Astrocyte of the cerebellum (primary cell): ENCODE data around the gene ROS1.
A peak's percentile ranks its signal among the peaks of the same experiment; 100 is the strongest.

ENCODE experiments used
- DNase-seq: peaks from one replicate; pipeline ENCODE4 v3.0.0-alpha.2; 2011; ENCODE audit warnings: low read depth
- H3K4me3 ChIP-seq: 2 replicates; pipeline ENCODE4 v1.5.1; 2011; ENCODE audit warnings: mild to moderate bottlenecking, low read depth, low read length, moderate library complexity
- in situ Hi-C: cut with HindIII; loops from 2 replicates; pipeline ENCODE4 v1.10.0; 2017; ENCODE audit warnings: low sequenced_read_pairs
- TF ChIP-seq, protein P1 (sequence below): IDR thresholded peaks from 2 replicates; pipeline ENCODE4 v1.5.1; 2012; ENCODE audit warnings: low read length, low read depth, moderate library complexity, mild to moderate bottlenecking; ENCODE audit errors: missing control alignments

Gene ROS1

DNA sequence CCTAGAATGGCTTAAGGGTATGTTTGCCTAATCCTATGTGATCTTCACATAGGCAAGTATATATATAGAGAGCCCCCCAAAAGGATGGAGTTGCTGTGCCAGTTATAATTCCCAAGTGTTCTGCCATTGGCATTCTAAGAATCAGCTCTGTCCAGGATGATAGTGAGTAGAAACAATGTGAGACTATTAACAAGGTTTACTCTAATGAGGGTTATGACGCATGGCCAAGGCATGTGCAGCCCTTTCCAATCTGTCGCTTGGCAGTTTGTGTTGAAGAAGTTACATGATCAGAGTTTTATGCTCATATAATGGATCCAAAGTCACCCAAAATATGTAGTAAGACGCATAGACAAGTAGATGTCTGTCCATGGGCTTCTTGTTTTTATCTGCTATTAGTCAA lies 126.8 kb downstream of the ROS1 start:
- in situ Hi-C loops, result no loop called here
- H3K4me3 ChIP-seq, result no peak overlapping the region
- TF ChIP-seq, protein P1, sequence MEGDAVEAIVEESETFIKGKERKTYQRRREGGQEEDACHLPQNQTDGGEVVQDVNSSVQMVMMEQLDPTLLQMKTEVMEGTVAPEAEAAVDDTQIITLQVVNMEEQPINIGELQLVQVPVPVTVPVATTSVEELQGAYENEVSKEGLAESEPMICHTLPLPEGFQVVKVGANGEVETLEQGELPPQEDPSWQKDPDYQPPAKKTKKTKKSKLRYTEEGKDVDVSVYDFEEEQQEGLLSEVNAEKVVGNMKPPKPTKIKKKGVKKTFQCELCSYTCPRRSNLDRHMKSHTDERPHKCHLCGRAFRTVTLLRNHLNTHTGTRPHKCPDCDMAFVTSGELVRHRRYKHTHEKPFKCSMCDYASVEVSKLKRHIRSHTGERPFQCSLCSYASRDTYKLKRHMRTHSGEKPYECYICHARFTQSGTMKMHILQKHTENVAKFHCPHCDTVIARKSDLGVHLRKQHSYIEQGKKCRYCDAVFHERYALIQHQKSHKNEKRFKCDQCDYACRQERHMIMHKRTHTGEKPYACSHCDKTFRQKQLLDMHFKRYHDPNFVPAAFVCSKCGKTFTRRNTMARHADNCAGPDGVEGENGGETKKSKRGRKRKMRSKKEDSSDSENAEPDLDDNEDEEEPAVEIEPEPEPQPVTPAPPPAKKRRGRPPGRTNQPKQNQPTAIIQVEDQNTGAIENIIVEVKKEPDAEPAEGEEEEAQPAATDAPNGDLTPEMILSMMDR, result no peak
- DNase-seq, result no peak

- TF ChIP-seq, protein P1, result no peak
- in situ Hi-C loops, result no loop called here
- H3K4me3 ChIP-seq, result no peak overlapping the region
- no peak for DNase-seq
Measured at GRCh38 chr6:117290173-117290846, 135.4 kb downstream of the ROS1 start.

DNA sequence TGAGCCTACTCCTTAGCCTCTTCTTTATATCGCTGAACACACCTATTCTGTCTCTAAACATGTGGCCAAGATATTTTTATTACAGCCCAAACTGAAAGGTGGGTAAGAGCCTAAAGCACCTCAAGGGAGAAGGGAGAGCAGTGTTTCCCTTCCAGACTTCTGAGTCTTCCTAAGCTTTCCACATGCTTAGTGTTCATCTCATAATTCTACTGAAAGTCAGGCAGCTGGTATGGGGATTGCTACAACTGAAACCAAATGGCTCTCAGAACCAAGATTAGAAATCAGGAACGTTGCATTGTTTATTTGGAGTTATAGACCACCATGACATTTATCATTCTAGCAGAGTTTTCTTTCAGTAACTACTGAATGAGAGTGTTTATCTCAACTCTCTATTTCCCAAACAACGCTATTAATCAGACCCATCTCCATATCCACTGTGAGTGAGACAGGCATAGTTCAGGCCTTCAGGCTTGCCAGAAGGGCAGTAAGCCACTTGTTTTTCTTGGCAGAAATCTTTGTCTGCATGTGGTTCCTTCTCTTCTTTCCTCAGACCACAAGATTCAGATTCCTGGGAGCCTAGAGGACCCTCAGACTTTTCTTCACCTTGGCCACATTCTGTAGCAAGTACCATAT lies 137.5 kb downstream of the ROS1 start:
- TF ChIP-seq, protein P1, result no peak
- in situ Hi-C loops, result no loop called here
- H3K4me3 ChIP-seq, result no peak overlapping the region
- peak; percentile 20 for DNase-seq

GRCh38 chr6:117280922-117281321 lies 144.8 kb downstream of the ROS1 start:
- DNase-seq, result no peak
- in situ Hi-C loops, result no loop called here
- no peak overlapping the region for H3K4me3 ChIP-seq
- TF ChIP-seq, protein P1, result peak; percentile 23

DNA sequence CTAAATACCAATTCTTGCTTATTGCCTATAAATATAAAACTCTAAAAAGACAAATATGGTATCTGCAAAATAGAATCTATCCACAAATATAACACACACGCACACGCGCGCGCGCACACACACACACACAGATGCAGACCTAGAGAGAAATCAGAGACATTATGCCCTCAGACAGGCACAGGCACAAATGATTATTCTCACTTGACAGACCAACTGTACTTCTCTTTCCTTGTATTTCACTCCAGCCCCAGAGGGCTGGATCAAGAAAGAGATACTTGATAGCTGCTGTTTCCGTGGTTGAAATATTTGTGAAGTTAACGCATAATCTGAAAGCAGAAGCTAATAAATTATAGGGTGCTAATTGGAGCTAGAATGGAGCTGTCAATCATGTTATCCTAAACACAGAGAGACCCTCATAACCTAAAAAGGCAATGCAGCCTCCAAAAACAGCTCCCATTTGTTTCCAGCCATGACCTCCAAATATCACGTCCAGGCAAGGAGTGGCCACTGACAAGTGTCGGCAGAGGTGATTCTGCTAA lies 148.9 kb downstream of the ROS1 start:
- no peak for DNase-seq
- in situ Hi-C loops, result no loop called here
- no peak overlapping the region for H3K4me3 ChIP-seq
- TF ChIP-seq, protein P1, result no peak

DNA sequence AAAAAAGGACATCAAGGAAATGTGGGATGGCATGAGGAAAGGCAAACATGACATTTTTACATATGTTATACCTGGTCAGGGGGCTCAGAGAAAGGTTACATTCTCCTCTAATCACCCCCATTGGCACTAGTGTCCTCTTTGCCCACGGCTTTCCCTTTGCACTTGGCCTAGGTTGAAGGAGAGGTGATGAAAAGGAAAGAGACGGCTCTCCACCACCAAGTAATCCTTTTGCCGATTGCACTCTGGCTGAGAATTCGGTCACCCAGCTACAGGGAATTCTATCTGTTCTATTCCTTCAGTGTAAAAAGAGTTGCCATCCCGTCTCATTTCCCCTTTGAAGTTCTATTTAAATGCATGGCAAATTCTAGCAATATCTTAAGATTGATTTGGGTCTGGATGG lies 150.0 kb downstream of the ROS1 start:
- no peak for DNase-seq
- TF ChIP-seq, protein P1, result no peak
- in situ Hi-C loops, result no loop called here
- no peak overlapping the region for H3K4me3 ChIP-seq
